GM12874 (cell line): ENCODE measurements around the gene SNX18.

Experiments
- TF ChIP-seq, protein P1 (sequence below): IDR thresholded peaks from 2 replicates; pipeline ENCODE4 v1.5.1; 2011; ENCODE audit warnings: low read depth, mild to moderate bottlenecking, control low read depth, low read length, moderate library complexity; ENCODE audit not compliant: insufficient read depth

The SNX18 gene

GRCh38 chr5:54558362-54558761 lies 40.8 kb downstream of the SNX18 start:
- TF ChIP-seq, protein P1, sequence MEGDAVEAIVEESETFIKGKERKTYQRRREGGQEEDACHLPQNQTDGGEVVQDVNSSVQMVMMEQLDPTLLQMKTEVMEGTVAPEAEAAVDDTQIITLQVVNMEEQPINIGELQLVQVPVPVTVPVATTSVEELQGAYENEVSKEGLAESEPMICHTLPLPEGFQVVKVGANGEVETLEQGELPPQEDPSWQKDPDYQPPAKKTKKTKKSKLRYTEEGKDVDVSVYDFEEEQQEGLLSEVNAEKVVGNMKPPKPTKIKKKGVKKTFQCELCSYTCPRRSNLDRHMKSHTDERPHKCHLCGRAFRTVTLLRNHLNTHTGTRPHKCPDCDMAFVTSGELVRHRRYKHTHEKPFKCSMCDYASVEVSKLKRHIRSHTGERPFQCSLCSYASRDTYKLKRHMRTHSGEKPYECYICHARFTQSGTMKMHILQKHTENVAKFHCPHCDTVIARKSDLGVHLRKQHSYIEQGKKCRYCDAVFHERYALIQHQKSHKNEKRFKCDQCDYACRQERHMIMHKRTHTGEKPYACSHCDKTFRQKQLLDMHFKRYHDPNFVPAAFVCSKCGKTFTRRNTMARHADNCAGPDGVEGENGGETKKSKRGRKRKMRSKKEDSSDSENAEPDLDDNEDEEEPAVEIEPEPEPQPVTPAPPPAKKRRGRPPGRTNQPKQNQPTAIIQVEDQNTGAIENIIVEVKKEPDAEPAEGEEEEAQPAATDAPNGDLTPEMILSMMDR = no peak

DNA sequence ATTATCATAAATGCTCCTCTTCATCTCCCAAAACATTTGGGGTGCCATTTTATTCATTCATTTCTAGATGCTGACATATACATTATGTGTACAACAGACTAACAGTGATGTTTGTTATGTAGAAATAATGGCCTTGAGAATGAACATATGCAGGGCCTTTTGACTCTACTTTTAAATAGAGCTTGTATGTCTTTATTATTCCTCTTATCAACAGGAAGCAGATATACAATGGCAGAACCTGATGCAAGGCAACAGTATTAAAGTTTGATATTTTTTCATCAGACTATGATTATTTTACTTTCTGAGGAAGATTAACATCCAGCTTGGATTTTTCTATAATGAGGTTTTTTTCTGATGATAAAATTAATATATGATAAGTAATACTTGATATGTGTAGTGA lies 44.1 kb downstream of the SNX18 start:
- TF ChIP-seq, protein P1 = no peak

DNA sequence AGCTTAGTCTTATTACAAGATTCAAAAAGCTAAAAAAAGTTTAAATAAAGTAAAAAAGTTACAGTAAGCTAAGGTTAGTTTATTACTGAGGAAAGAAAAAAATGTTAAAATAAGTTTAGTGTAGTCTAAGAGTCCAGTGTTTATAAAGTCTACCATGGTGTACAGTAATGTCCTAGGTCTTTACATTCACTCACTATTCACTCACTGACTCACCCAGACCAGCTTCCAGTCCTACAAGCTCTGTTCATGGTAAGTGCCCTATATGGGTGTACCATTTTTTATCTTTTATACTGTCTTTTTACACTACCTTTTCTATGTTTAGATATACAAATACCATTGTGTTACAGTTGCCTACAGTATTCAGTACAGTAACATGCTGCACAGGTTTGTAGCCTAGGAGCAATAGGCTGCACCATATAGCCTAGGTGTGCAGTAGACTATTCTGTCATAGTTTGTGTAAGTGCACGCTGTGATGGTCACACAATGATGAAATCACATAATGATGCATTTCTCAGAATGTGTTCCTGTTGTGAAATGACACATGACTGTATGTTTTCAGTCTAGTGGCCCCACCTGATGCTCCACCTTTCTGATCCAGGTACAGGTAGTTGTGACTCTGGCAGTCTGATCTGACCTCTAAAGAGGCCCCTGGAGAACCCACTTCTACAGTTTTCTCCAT lies 45.7 kb downstream of the SNX18 start:
- TF ChIP-seq, protein P1 = no peak

DNA sequence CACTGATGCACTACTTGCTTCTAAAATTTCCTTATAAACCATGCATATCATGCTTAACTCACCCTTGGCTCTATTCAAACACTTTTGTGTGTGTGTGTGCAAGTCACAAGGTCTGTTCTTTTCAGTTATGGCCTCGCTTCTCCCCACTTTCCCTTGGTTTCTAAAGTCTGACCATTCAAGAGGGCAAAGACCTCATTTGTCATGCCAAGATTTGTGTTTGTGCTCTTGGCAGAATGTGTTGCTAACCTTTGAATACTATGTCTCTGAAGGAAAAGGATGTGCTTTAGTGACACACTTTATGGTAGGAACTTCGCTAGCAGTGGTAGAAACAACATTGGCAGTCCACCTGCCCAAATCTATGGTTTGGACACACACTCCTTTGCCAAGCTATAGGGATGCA lies 50.4 kb downstream of the SNX18 start:
- TF ChIP-seq, protein P1 = no peak

- TF ChIP-seq, protein P1 = no peak
Observed at GRCh38 chr5:54570916-54571315, 53.4 kb downstream of the SNX18 start.

DNA sequence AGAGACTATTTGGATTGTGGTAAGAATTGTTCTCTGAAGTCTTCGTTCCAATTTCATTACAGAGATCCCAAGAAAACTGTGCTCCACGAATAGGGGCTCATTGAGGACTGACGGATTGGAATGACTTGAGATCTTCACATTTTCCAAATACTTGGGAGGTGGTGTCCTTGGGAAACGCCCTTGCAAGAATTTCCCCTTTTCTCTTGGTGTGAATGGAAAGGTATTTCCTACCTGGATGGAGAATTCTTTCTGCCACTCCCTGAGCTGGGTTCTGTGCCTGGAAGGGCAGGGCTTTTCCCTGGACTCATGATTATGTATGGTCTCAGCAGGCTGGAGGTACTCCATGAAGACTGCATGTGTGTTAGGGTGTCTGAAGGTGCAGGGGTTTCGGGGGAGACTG lies 53.9 kb downstream of the SNX18 start:
- TF ChIP-seq, protein P1 = no peak

DNA sequence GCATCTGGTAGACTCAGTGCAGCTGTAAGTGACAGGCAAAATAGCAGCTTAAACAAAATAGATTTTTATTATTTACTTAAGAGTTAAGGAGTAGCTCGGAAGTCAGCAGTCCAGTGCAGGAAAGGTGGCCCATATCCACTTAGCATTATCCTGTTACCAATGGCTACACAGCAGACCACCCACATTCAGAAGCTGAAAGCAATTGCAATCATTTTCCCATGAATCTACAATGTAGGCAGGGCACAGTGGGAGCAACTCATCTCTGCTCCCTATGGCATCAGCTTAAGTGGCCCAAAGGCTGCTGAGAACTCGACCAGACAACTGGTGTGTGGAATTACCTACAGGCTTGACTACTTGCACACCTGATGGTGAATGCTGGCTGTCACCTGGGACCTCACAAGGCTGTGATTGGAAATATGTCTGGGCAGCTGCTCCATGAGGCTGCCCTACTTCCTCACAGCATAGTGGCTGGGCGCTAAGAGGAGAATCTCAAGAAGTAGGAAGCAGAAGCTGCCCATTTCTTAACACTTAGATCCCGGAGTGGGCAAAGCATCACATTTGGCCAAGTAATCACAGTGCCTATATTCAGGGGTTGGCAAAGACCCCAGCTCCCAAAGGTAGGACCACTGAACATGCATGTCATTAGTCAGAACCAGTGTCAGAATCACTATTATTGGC lies 56.4 kb downstream of the SNX18 start:
- TF ChIP-seq, protein P1 = no peak
